Memory B cell (primary cell): ENCODE results near the gene GID4.

ENCODE experiments used
- ATAC-seq: fragments of 150-1000 bp; cut with Tn5 transposase; 2 replicates; pipeline ENCODE4 v1.10.0; 2021; ENCODE audit warnings: low read depth, mild to moderate bottlenecking, moderate library complexity
- DNase-seq, 2 donors: peaks; one replicate each; pipeline ENCODE4 v3.0.0; 2022; ENCODE audit warnings: low spot score in 2 of 2
- H3K27ac Mint-ChIP-seq: one replicate; pipeline ENCODE4 v1.8.0; 2022; ENCODE audit warnings: mild to moderate bottlenecking, moderate library complexity, mixed read lengths
- H3K27me3 Mint-ChIP-seq: one replicate; pipeline ENCODE4 v1.8.0; 2022; ENCODE audit warnings: mixed read lengths
- H3K36me3 Mint-ChIP-seq: one replicate; pipeline ENCODE4 v1.8.0; 2022; ENCODE audit warnings: mild to moderate bottlenecking, mixed read lengths
- H3K4me1 Mint-ChIP-seq: one replicate; pipeline ENCODE4 v1.8.0; 2022; ENCODE audit warnings: mixed read lengths
- H3K4me3 Mint-ChIP-seq: one replicate; pipeline ENCODE4 v1.8.0; 2022; ENCODE audit warnings: mild to moderate bottlenecking, moderate library complexity, mixed read lengths
- H3K9me3 Mint-ChIP-seq: one replicate; pipeline ENCODE4 v1.8.0; 2022; ENCODE audit warnings: mixed read lengths

The GID4 gene

DNA sequence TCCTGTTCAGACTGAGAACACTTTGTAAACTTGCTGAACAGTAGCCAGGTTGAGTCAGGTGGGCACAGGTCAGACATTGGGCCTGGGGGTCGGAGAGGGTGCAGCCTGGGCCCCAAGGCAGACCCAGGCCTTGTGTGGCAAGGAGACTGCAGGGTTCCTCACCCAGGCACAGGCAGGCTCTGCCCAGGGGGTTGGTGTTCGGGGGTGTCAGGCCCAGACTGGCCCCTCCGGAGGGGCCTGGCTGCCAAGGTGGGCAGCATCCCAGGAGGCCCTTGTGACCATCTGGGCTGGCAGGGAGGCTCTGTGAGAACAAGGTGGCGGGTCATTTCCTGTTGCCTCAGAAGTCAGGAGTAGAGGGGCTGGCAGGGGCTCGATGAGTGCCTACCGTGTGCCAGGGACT is 68.8 kb downstream of the GID4 start:
- no peak for ATAC-seq
- Mint-ChIP-seq H3K4me1 (peaks cover 10% of the 10 kb centered on the region), H3K4me3 (no peak overlapping the region), H3K27me3 (no peaks in the 10 kb centered on the region), H3K27ac (no peak overlapping the region), H3K9me3 (no peaks in the 10 kb centered on the region), H3K36me3 (peaks cover 5% of the 10 kb centered on the region)
- no peak for DNase-seq

DNA sequence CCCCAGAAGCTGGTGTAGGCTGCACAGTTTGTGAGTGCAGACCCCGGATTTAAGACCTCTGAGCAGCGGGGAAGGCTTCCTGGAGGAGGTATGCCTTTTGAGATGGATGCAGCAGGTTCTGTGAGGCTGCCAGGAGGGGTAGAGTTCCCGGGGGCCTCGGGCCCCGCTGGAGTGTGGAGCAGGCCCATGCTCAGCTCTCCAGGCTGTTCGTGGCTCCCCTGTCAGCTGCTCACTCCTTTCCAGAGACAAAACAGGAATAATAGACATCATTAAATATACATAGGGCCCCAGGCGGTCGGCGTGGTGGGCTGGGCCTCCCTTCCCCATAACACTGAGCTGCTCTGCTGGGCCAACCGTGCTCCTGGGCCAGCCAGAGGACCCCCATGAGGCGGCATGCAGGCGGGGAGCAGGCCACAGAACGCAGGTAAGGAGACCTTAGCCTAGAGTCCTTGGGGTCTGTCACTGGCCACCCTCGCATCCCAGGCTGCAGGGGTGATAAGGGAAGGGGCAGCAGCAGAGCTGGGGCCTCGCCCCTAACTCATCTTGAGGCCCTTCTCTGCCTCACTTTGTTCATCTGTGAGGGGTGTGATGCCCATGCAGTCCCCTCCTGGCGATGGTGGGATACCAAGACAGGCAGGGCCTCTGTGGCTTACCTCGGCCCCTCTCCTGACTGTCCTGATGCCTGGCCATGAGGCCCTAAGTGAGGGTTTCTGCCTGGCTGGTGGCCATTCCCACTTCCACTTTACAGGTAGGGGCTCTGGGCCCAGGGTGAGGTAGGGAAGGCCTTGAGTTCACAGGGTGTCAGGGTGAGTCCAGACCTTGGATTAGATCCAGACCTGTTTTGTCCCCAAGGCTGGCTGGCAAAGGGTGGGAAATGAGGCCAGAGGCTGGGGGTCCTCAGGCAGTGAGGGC is 69.4 kb downstream of the GID4 start, which contains the start of gene MYO15A:
MYO15A (plus strand) TSS at position 356 of the 912 bp plus-strand sequence. CDS start 10,045 bp downstream, outside the sequence.
- DNase-seq (no peak), ATAC-seq (no peak)
- H3K27ac Mint-ChIP-seq: no peak within 1 kb of the TSS
- peaks cover 5% of the 10 kb centered on the region for H3K4me1 Mint-ChIP-seq
- peaks cover 5% of the 10 kb centered on the region for H3K36me3 Mint-ChIP-seq
- no peaks in the 10 kb centered on the region for H3K9me3 Mint-ChIP-seq
- no peak within 1 kb of the TSS for H3K4me3 Mint-ChIP-seq
- H3K27me3 Mint-ChIP-seq: peaks cover under 1% of the 10 kb centered on the region

DNA sequence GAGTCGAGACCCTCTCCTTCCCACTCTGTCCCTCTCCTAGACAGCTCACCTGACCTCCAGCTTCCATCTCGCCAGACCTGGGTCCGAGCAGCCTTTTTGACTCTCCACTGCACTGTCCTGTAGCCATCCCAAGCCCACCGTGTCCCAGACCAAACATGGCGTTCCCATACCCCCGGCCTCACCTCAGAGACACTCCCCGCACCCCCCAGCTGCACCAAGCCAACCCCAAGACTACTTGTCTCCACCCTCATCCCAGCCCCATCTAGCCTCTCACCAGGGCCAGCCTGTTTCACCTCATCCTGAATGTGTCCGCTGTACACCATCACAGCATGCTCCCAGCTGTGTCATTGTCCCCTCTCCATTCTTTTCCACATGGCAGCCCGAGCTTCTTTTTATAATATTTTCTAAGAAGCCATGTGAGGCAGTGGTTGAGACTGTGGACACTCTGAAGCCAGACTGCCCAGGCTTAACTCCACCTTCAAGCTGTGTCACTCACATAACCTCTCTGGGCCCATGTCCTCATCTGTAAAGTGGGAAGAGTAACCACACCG is 70.8 kb downstream of the GID4 start:
- DNase-seq (no peak), ATAC-seq (no peak)
- Mint-ChIP-seq H3K36me3 (peaks cover 5% of the 10 kb centered on the region), H3K27me3 (peaks cover 3% of the 10 kb centered on the region), H3K4me3 (no peak overlapping the region), H3K9me3 (no peaks in the 10 kb centered on the region), H3K4me1 (peaks cover 2% of the 10 kb centered on the region), H3K27ac (no peak overlapping the region)

DNA sequence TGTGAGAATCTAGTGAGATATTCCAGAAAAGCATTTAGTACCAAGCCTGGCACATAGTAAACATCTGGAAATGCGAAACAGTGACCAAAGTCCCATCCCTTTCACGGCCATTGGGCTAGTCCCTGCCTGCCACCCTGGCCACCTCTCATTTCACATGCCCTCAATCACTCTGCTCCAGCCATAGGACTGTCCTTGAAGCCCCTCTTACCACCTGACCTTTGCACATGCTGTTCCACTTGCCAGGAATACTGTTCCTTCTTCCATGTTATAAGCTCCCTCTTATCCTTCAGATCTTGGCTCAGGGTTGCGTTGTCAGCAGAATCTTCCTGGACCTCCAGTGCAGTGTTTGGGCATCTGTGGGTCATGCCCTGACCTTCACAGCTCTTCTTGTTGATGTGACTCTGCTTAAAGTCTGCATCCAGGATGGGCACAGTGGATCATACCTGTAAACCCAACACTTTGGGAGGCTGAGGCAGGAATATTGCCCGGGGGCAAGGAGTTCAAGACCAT is 71.5 kb downstream of the GID4 start:
- no peaks in the 10 kb centered on the region for H3K9me3 Mint-ChIP-seq
- peaks cover 5% of the 10 kb centered on the region for H3K36me3 Mint-ChIP-seq
- H3K4me3 Mint-ChIP-seq: no peak overlapping the region

DNA sequence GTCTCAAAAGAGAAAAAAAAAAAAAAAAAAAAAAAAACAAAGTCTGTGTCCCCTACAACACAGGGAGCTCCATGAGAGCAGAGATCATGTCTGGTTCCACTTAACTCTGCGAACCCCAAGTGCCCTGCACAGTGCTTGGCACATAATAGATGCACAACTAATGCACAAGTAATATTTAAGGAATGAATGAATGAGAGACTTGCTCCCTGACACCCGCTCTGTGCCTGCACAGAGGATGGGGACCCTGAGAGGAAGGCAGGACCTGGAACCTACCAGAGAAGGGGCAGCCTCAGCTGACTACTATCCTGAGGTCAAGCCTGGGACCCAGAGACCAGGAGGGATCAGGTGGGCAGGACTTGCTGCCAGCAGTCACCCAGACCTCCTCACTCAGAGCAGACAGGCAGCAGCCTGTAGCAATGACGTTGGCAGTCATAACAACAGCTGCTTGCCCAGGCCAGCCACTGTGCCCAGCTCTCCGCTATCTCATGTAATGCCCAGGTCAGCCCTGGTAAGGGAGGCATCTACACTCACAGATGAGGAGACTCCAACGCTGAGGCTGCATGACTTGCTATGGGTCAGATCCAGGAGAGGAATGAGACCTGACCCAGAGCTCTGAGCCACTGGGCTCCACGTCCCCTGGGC is 72.2 kb downstream of the GID4 start:
- Mint-ChIP-seq H3K27me3 (peaks cover 5% of the 10 kb centered on the region), H3K4me1 (peaks cover 5% of the 10 kb centered on the region), H3K4me3 (no peak overlapping the region), H3K36me3 (peaks cover 3% of the 10 kb centered on the region), H3K9me3 (no peaks in the 10 kb centered on the region), H3K27ac (no peak overlapping the region)
- no peak for ATAC-seq
- DNase-seq: no peak

More for the DNA sequence above, 71.5 kb downstream of the GID4 start:
- Mint-ChIP-seq H3K27ac (no peak overlapping the region), H3K4me1 (peaks cover 3% of the 10 kb centered on the region), H3K27me3 (peaks cover 4% of the 10 kb centered on the region)
- ATAC-seq (no peak), DNase-seq (no peak)

DNA sequence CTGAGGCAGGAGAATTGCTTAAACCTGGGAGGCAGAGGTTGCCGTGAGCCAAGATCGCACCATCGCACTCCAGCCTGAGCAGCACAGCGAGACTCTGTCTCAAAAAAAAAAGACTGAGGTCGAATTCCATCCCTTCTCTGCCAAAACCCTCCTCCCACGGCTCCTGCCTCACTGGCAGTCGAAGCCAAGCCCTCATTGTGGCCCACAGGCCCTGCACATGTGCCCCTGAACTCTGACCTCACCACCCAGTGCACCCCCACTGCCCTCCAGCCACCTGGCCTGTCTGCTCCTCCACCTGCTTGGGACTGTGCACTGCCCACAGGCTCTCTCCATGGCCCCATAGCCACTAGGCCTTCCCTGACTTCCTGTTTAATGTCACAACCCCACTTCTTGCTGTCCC is 76.3 kb downstream of the GID4 start:
- Mint-ChIP-seq H3K27ac (no peak overlapping the region), H3K27me3 (peaks cover 5% of the 10 kb centered on the region), H3K4me3 (no peak overlapping the region), H3K36me3 (no peaks in the 10 kb centered on the region), H3K9me3 (peaks cover 3% of the 10 kb centered on the region), H3K4me1 (peaks cover 3% of the 10 kb centered on the region)
- ATAC-seq (no peak), DNase-seq (no peak)

DNA sequence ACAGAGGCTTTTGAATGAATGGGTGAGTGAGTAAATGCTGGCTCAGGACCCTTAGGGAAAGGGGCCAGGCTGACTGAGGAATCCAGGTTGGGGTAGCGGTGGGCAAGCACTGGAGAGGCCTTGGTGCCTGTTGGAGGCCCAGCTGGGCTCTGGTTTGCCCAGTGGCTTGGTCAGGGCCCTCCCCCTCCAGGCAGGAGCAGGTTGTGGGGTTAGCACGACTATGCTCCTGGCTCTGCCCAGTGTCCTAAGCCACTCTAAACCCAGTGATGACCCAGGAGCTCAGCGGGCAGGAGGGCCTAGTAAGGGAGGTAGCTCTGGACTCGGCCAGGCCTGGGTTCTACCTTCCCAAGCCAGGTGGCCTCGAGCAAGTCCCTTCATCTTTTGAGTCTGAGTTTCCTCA is 76.9 kb downstream of the GID4 start:
- no peak overlapping the region for H3K27ac Mint-ChIP-seq
- no peaks in the 10 kb centered on the region for H3K36me3 Mint-ChIP-seq
- no peak for ATAC-seq
- peaks cover 5% of the 10 kb centered on the region for H3K27me3 Mint-ChIP-seq
- peaks cover 3% of the 10 kb centered on the region for H3K9me3 Mint-ChIP-seq
- H3K4me3 Mint-ChIP-seq: no peak overlapping the region
- no peak for DNase-seq
- peaks cover 3% of the 10 kb centered on the region for H3K4me1 Mint-ChIP-seq

DNA sequence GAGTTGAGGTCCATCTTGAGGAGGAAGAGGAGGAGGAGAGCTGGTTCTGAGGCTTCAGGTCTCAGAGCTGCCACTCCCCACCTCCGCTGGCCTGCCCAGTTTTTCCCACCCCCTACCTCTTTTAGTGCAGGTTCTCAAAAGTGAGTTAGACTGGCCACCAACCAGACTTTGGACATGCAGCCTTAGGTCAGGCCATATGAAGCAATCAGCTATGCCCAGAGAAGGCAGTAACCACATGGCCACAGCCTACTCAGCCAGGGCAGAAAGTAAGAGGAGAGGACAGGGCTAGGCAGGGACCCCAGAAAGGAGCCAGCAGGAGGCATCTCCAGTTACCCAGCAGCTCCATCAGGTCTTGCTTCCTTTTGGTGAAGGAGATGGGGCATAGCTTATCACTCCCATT is 78.3 kb downstream of the GID4 start:
- H3K4me1 Mint-ChIP-seq: peaks cover 3% of the 10 kb centered on the region
- H3K36me3 Mint-ChIP-seq: no peaks in the 10 kb centered on the region
- H3K27ac Mint-ChIP-seq: no peak overlapping the region
- no peak overlapping the region for H3K4me3 Mint-ChIP-seq
- ATAC-seq (no peak), DNase-seq (no peak)
- peaks cover 3% of the 10 kb centered on the region for H3K9me3 Mint-ChIP-seq
- peaks cover 5% of the 10 kb centered on the region for H3K27me3 Mint-ChIP-seq
